Fibroblast of skin of abdomen (primary cell): ENCODE data around the gene PDLIM7.

Experiments
- DNase-seq: peaks from one replicate; pipeline ENCODE4 v3.0.0-alpha.2; 2013

PDLIM7 gene

GRCh38 chr5:177444106-177445051 lies 53.0 kb downstream of the PDLIM7 start:
- no peak for DNase-seq

GRCh38 chr5:177443144-177443983 lies 54.0 kb downstream of the PDLIM7 start:
- no peak for DNase-seq

GRCh38 chr5:177442066-177442826 lies 55.2 kb downstream of the PDLIM7 start:
- DNase-seq, result no peak

- DNase-seq, result no peak
Observed at GRCh38 chr5:177440990-177441780, 56.2 kb downstream of the PDLIM7 start.

GRCh38 chr5:177440211-177440989 lies 57.0 kb downstream of the PDLIM7 start:
- DNase-seq, result no peak

GRCh38 chr5:177439518-177440053 lies 57.8 kb downstream of the PDLIM7 start:
- no peak for DNase-seq

GRCh38 chr5:177438468-177438867 lies 58.9 kb downstream of the PDLIM7 start:
- DNase-seq, result no peak

- no peak for DNase-seq
Observed at GRCh38 chr5:177437623-177438022, 59.8 kb downstream of the PDLIM7 start.

GRCh38 chr5:177435847-177436536 lies 61.4 kb downstream of the PDLIM7 start:
- no peak for DNase-seq

GRCh38 chr5:177434942-177435738 lies 62.3 kb downstream of the PDLIM7 start:
- DNase-seq, result no peak

- no peak for DNase-seq
Observed at GRCh38 chr5:177434437-177434836, 63.0 kb downstream of the PDLIM7 start.

- no peak for DNase-seq
Observed at GRCh38 chr5:177433658-177434217, 63.7 kb downstream of the PDLIM7 start.
